A549 (cell line): Measurements from ENCODE around the gene RAB11FIP4. TPM values are rescaled to one million over a fixed set of nuclear protein-coding genes. Genes with fewer than 3 reads are reported as not detected.

Source experiments
- ATAC-seq, 2 experiments: fragments of 200-7000 bp in 1 of 2; fragments of >200 bp in 1 of 2; cut with Nextera tagmentation in 1 of 2; cut with Tn5 transposase in 1 of 2; 3 replicates each; pipeline versions ENCODE4 v1.8.0 to v1.9.1; 2018 to 2020; ENCODE audit warnings: mild to moderate bottlenecking in 1 of 2, moderate library complexity in 1 of 2
- CTCF ChIA-PET: fragments of 300-600 bp; sonication (Branson Sonifier 250); formaldehyde crosslinking; extraction: SDS; loops from one replicate; lab custom pipeline; 2021; ENCODE audit warnings: antibody characterized with exemption, inconsistent platforms; lab: Yijun Ruan, JAX
- POLR2A ChIA-PET: fragments of 350-600 bp; formaldehyde crosslinking; extraction: SDS; loops from one replicate; lab custom pipeline; 2021; ENCODE audit warnings: antibody characterized with exemption, inconsistent platforms; lab: Yijun Ruan, JAX
- DNase-seq, 2 experiments: peaks; one replicate each; pipeline versions ENCODE4 v3.0.0 to v3.0.0-alpha.2; 2011 to 2016; ENCODE audit warnings: low read depth in 1 of 2, low spot score in 1 of 2
- FAIRE-seq: peaks from 2 replicates; lab custom pipeline; 2011; peaks lifted over from hg19 to GRCh38; lab: Jason Lieb, UNC
- H3K27ac ChIP-seq, 2 experiments: fragments of >200 bp; sonication (Bioruptor Twin); formaldehyde crosslinking; 3 replicates each; pipeline ENCODE4 v1.5.1; 2016 to 2017
- H3K4me1 ChIP-seq: fragments of >200 bp; sonication (Bioruptor Twin); formaldehyde crosslinking; 3 replicates; pipeline ENCODE4 v1.6.1; 2016
- H3K4me2 ChIP-seq: fragments of >200 bp; sonication (Bioruptor Twin); formaldehyde crosslinking; 3 replicates; pipeline ENCODE4 v1.6.1; 2016
- H3K4me3 ChIP-seq: fragments of >200 bp; sonication (Bioruptor Twin); formaldehyde crosslinking; 3 replicates; pipeline ENCODE4 v1.5.1; 2016
- H3K9me3 ChIP-seq: fragments of >200 bp; sonication (Bioruptor Twin); formaldehyde crosslinking; 3 replicates; pipeline ENCODE4 v1.6.1; 2016
- EHMT2 ChIP-seq: fragments of 200-600 bp; sonication (generic); IDR thresholded peaks from 2 replicates; pipeline ENCODE4 v1.6.1; 2016; ENCODE audit warnings: antibody characterized with exemption, low read depth, mild to moderate bottlenecking, moderate library complexity
- FOSB ChIP-seq: fragments of 250-450 bp; sonication (Bioruptor Pico); IDR thresholded peaks from 2 replicates; pipeline ENCODE4 v1.5.0; 2020; ENCODE audit warnings: mild to moderate bottlenecking, moderate library complexity
- GATA3 ChIP-seq: IDR thresholded peaks from 2 replicates; pipeline ENCODE4 v1.6.1; 2012; ENCODE audit warnings: borderline replicate concordance
- JUNB ChIP-seq: fragments of >200 bp; sonication (Bioruptor Twin); formaldehyde crosslinking; IDR thresholded peaks from 2 replicates; pipeline ENCODE4 v1.6.1; 2016
- KDM5A ChIP-seq: fragments of 200-600 bp; sonication (generic); IDR thresholded peaks from 2 replicates; pipeline ENCODE4 v1.6.1; 2016; ENCODE audit warnings: antibody characterized with exemption, mild to moderate bottlenecking
- MAZ ChIP-seq: fragments of 150-350 bp; IDR thresholded peaks from 2 replicates; pipeline ENCODE4 v1.6.1; 2014; ENCODE audit warnings: antibody characterized with exemption, low read depth, low read length, borderline replicate concordance
- NR3C1 ChIP-seq: fragments of >200 bp; sonication (Bioruptor Twin); formaldehyde crosslinking; IDR thresholded peaks from 3 replicates; pipeline ENCODE4 v1.6.1; 2017
- RAD21 ChIP-seq, 2 experiments: fragments of >200 bp in 1 of 2; sonication (Bioruptor Twin) in 1 of 2; formaldehyde crosslinking in 1 of 2; IDR thresholded peaks in 1 of 2; conservative IDR thresholded peaks in 1 of 2; 2 replicates in 1 of 2; 3 replicates in 1 of 2; pipeline ENCODE4 v1.6.1; 2012 to 2018; ENCODE audit warnings: inconsistent platforms in 1 of 2
- ZSCAN20 ChIP-seq: fragments of 250-450 bp; sonication (Bioruptor Pico); IDR thresholded peaks from 2 replicates; pipeline ENCODE4 v1.8.0; 2022; ENCODE audit warnings: mild to moderate bottlenecking, moderate library complexity
- WGBS: methylation state at CpG from one replicate; pipeline ENCODE4 v1.1.6; 2017; ENCODE audit errors: missing lambda C conversion rate; 5-methylcytosine and 5-hydroxymethylcytosine counted together
- polyA plus RNA-seq, 4 experiments: library from polyadenylated mRNA; depleted of rRNA in 3 of 4; stranded (reverse); fragments of >200 nt; fragmentation: RNase III in 1 of 4; extraction: RNeasy Plus Mini Kit Qiagen cat#74134 plus additional on column Dnase treatment in 1 of 4; gene quantifications; 2 replicates in 3 of 4; 3 replicates in 1 of 4; pipeline ENCODE4 v1.2.3, GENCODE V29; 2011 to 2017
- TF ChIP-seq, protein P1 (sequence below): IDR thresholded peaks from 2 replicates; pipeline ENCODE4 v1.6.1; 2012
- TF ChIP-seq, protein P2 (sequence below): fragments of 450-650 bp; IDR thresholded peaks from 2 replicates; pipeline ENCODE4 v1.6.1; 2014; ENCODE audit warnings: antibody characterized with exemption
- TF ChIP-seq, protein P3 (sequence below): fragments of >200 bp; sonication (Bioruptor Twin); formaldehyde crosslinking; IDR thresholded peaks from 3 replicates; pipeline ENCODE4 v1.6.1; 2016
- TF ChIP-seq, protein P4 (sequence below): fragments of 150-350 bp; IDR thresholded peaks from 2 replicates; pipeline ENCODE4 v1.6.1; 2014; ENCODE audit warnings: low read depth, mild to moderate bottlenecking, low read length
- TF ChIP-seq, protein P5 (sequence below): fragments of 250-450 bp; sonication (Bioruptor Pico); IDR thresholded peaks from 2 replicates; pipeline ENCODE4 v1.5.0; 2021; ENCODE audit warnings: mild to moderate bottlenecking, moderate library complexity, borderline replicate concordance

The RAB11FIP4 gene
- polyA plus RNA-seq, 2 of the 4 experiments (the other 2 are of a cell fraction): 1.9 to 3.5 TPM

DNA sequence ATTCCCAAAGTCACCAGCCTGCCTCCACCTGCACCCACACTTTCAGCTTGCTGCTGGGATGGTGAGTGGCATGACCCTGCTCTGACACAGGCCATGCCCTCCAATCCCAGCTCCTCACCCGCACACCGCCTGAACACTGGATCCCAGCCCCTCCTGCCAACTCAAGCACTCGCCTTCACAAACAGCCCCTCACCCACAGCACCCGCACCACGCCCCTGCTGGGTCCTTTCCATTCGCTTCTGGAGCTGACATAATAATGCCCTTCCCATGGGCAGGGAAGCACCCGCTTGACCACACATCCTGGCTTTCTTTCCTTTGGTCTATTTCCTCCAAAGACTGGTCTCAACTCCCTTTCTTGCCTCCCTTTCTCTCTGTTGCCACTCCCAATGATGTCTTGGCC lies 57.6 kb downstream of the RAB11FIP4 start (continued):
- no peak for TF ChIP-seq KDM5A
- no peak for TF ChIP-seq JUNB
- no peak for TF ChIP-seq RAD21 (conservative IDR thresholded peaks at IDR 0.05 in 1 of 2, IDR thresholded peaks at IDR 0.05 in 1 of 2)
- TF ChIP-seq, protein P1, sequence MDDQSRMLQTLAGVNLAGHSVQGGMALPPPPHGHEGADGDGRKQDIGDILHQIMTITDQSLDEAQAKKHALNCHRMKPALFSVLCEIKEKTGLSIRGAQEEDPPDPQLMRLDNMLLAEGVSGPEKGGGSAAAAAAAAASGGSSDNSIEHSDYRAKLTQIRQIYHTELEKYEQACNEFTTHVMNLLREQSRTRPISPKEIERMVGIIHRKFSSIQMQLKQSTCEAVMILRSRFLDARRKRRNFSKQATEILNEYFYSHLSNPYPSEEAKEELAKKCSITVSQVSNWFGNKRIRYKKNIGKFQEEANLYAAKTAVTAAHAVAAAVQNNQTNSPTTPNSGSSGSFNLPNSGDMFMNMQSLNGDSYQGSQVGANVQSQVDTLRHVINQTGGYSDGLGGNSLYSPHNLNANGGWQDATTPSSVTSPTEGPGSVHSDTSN: no peak
- TF ChIP-seq, protein P2, sequence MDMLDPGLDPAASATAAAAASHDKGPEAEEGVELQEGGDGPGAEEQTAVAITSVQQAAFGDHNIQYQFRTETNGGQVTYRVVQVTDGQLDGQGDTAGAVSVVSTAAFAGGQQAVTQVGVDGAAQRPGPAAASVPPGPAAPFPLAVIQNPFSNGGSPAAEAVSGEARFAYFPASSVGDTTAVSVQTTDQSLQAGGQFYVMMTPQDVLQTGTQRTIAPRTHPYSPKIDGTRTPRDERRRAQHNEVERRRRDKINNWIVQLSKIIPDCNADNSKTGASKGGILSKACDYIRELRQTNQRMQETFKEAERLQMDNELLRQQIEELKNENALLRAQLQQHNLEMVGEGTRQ: no peak
- TF ChIP-seq, all 56 proteins: peak for 0

DNA sequence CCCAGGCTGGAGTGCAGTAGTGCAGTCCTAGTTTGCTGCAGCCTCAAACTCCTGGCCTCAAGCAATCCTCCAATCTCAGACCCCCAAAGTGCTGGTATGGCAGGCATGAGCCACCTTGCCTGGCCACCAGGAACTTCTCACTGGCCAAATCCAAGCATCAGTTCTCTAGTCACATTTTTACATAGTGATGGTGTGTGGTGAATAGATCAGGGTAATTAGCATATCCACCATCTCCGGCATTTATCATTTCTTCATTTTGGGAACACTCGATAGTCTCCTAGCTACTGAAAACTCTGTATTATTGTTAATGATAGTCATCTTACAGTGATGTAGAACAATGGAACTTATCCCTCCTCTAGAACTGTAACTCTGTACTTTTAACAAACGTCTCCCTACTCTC lies 58.3 kb downstream of the RAB11FIP4 start:
- CTCF ChIA-PET: interaction anchor here (0.5 to 23.7 kb wide), 6 partner anchors 12 to 76 kb away, joined by 3 to 490 read pairs (median 6); no protein-coding TSS in a partner anchor
- FAIRE-seq (no peak), DNase-seq (no peak), ATAC-seq (no peak)
- H3K9me3 ChIP-seq: no peaks in the 10 kb centered on the region
- TF ChIP-seq FOSB (CRISPR knock-in tag) (no peak), ZSCAN20 (no peak), EHMT2 (no peak), NR3C1 (no peak), GATA3 (no peak)
- TF ChIP-seq, protein P3, sequence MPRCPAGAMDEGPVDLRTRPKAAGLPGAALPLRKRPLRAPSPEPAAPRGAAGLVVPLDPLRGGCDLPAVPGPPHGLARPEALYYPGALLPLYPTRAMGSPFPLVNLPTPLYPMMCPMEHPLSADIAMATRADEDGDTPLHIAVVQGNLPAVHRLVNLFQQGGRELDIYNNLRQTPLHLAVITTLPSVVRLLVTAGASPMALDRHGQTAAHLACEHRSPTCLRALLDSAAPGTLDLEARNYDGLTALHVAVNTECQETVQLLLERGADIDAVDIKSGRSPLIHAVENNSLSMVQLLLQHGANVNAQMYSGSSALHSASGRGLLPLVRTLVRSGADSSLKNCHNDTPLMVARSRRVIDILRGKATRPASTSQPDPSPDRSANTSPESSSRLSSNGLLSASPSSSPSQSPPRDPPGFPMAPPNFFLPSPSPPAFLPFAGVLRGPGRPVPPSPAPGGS: no peak
- TF ChIP-seq, protein P4, sequence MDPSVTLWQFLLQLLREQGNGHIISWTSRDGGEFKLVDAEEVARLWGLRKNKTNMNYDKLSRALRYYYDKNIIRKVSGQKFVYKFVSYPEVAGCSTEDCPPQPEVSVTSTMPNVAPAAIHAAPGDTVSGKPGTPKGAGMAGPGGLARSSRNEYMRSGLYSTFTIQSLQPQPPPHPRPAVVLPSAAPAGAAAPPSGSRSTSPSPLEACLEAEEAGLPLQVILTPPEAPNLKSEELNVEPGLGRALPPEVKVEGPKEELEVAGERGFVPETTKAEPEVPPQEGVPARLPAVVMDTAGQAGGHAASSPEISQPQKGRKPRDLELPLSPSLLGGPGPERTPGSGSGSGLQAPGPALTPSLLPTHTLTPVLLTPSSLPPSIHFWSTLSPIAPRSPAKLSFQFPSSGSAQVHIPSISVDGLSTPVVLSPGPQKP: no peak
- TF ChIP-seq, protein P1: no peak
- TF ChIP-seq, all 56 proteins: peak for 0
- Histone ChIP-seq H3K4me2 (no peak overlapping the region), H3K4me1 (no peaks in the 10 kb centered on the region), H3K4me3 (no peak overlapping the region), H3K27ac (no peak overlapping the region)
- 65% methylated on average over 3 of the region's 3 CpGs for WGBS
- POLR2A ChIA-PET: no interaction called here

DNA sequence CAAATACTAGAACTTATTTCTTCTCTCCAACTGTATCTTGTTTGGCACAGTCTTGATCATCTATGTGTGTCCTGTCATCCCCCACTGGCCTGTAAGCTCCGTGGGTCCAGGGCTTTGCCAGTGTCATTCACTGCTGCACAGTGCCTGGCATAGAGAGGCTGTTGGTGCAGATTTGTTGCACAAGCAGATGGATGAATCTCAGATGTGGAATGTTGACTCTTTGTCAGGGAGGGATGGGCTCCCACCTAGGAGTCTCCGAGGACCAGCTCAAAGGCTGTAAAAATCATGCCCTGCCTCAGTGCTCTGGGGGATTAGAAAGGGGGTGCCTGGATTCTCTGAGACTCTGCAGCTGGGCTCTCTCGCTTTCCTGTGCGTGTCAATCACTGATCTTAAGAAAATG lies 60.6 kb downstream of the RAB11FIP4 start:
- ChIA-PET CTCF (interaction anchor here (1.0 to 23.7 kb wide), 4 partner anchors 8 to 390 kb away, joined by 3 to 490 read pairs (median 34); no protein-coding TSS in a partner anchor), POLR2A (no interaction called here)
- no peaks in the 10 kb centered on the region for H3K9me3 ChIP-seq
- peak; percentile 30 to 50; a peak in 4 of 6 replicates for ATAC-seq
- 63% methylated on average over 4 of the region's 4 CpGs for WGBS
- H3K27ac ChIP-seq: no peak overlapping the region
- FAIRE-seq: no peak
- TF ChIP-seq, protein P5, sequence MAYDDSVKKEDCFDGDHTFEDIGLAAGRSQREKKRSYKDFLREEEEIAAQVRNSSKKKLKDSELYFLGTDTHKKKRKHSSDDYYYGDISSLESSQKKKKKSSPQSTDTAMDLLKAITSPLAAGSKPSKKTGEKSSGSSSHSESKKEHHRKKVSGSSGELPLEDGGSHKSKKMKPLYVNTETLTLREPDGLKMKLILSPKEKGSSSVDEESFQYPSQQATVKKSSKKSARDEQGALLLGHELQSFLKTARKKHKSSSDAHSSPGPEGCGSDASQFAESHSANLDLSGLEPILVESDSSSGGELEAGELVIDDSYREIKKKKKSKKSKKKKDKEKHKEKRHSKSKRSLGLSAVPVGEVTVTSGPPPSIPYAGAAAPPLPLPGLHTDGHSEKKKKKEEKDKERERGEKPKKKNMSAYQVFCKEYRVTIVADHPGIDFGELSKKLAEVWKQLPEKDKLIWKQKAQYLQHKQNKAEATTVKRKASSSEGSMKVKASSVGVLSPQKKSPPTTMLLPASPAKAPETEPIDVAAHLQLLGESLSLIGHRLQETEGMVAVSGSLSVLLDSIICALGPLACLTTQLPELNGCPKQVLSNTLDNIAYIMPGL (CRISPR knock-in tag): no peak
- no peak for TF ChIP-seq MAZ
- H3K4me1 ChIP-seq: no peaks in the 10 kb centered on the region
- no peak overlapping the region for H3K4me2 ChIP-seq
- no peak overlapping the region for H3K4me3 ChIP-seq
- no peak for DNase-seq
